WTC11 (cell line): Measurements from ENCODE around the gene ITGAV.

Experiments
- CREB1 ChIP-seq: sonication (generic); formaldehyde crosslinking; IDR thresholded peaks from 2 replicates; pipeline ENCODE4 v1.8.0; 2023; ENCODE audit warnings: mild to moderate bottlenecking, missing genetic modification reagents
- PRDM15 ChIP-seq: sonication (generic); formaldehyde crosslinking; IDR thresholded peaks from 2 replicates; pipeline ENCODE4 v1.8.0; 2022; ENCODE audit warnings: missing genetic modification reagents
- SP1 ChIP-seq: sonication (generic); formaldehyde crosslinking; conservative IDR thresholded peaks from 2 replicates; pipeline ENCODE4 v1.8.1; 2022; ENCODE audit warnings: missing genetic modification reagents
- TF ChIP-seq, protein P1 (sequence below): fragments of 200-600 bp; IDR thresholded peaks from 2 replicates; pipeline ENCODE4 v1.8.0; 2022; ENCODE audit warnings: antibody characterized with exemption

- TF ChIP-seq CREB1 (no peak), SP1 (CRISPR knock-in tag) (no peak), PRDM15 (CRISPR knock-in tag) (no peak)
- TF ChIP-seq, protein P1, sequence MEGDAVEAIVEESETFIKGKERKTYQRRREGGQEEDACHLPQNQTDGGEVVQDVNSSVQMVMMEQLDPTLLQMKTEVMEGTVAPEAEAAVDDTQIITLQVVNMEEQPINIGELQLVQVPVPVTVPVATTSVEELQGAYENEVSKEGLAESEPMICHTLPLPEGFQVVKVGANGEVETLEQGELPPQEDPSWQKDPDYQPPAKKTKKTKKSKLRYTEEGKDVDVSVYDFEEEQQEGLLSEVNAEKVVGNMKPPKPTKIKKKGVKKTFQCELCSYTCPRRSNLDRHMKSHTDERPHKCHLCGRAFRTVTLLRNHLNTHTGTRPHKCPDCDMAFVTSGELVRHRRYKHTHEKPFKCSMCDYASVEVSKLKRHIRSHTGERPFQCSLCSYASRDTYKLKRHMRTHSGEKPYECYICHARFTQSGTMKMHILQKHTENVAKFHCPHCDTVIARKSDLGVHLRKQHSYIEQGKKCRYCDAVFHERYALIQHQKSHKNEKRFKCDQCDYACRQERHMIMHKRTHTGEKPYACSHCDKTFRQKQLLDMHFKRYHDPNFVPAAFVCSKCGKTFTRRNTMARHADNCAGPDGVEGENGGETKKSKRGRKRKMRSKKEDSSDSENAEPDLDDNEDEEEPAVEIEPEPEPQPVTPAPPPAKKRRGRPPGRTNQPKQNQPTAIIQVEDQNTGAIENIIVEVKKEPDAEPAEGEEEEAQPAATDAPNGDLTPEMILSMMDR = no peak
Observed at GRCh38 chr2:186584053-186584452, 5.8 kb upstream of the ITGAV start.
